Measurements from ENCODE around the gene COL6A2. TPM values are rescaled to one million over a fixed set of nuclear protein-coding genes. Genes with fewer than 3 reads are reported as not detected.

Gene COL6A2
- total and polyA plus RNA-seq, 10 of the 15 experiments (the other 5 are each of a cell fraction or from before 2014, with no cell fraction given), result 0.16 to 1.3 (median 0.34) TPM; not detected in 7

- DNase-seq (ENCODE audit: low read depth, low spot score) (no peak), FAIRE-seq (no peak), ATAC-seq (no peak)
- TF ChIP-seq RUNX3 (IDR thresholded peaks at IDR 0.05; ENCODE audit: low read length), result no peak
- no peak for TF ChIP-seq HDAC2 (IDR thresholded peaks at IDR 0.05)
- TF ChIP-seq WRNIP1 (IDR thresholded peaks at IDR 0.05; ENCODE audit: borderline replicate concordance, low read depth, low read length), result no peak
- TF ChIP-seq RCOR1 (conservative IDR thresholded peaks at IDR 0.05; ENCODE audit: low read depth, low read length), result no peak
- TF ChIP-seq POU2F2 (IDR thresholded peaks at IDR 0.05; ENCODE audit: borderline replicate concordance, low read depth, low read length), result no peak
- TF ChIP-seq HDAC6 (IDR thresholded peaks at IDR 0.05; ENCODE audit: unreplicated experiment), result no peak
- TF ChIP-seq ATF2 (IDR thresholded peaks at IDR 0.05; ENCODE audit: low read length), result no peak
- no peak for TF ChIP-seq SP1 (IDR thresholded peaks at IDR 0.05; ENCODE audit: low read depth, low read length)
- no peak for TF ChIP-seq RELA (IDR thresholded peaks at IDR 0.05; ENCODE audit: borderline replicate concordance, partially characterized antibody)
- TF ChIP-seq SUZ12 (IDR thresholded peaks at IDR 0.05; ENCODE audit: unreplicated experiment), result no peak
- TF ChIP-seq IRF5 (IDR thresholded peaks at IDR 0.05; ENCODE audit: borderline replicate concordance), result no peak
- TF ChIP-seq, protein P1, sequence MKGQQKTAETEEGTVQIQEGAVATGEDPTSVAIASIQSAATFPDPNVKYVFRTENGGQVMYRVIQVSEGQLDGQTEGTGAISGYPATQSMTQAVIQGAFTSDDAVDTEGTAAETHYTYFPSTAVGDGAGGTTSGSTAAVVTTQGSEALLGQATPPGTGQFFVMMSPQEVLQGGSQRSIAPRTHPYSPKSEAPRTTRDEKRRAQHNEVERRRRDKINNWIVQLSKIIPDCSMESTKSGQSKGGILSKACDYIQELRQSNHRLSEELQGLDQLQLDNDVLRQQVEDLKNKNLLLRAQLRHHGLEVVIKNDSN (IDR thresholded peaks at IDR 0.05; ENCODE audit: borderline replicate concordance, extremely low read length, insufficient read depth, low read depth, low read length), result no peak
- TF ChIP-seq, protein P2, sequence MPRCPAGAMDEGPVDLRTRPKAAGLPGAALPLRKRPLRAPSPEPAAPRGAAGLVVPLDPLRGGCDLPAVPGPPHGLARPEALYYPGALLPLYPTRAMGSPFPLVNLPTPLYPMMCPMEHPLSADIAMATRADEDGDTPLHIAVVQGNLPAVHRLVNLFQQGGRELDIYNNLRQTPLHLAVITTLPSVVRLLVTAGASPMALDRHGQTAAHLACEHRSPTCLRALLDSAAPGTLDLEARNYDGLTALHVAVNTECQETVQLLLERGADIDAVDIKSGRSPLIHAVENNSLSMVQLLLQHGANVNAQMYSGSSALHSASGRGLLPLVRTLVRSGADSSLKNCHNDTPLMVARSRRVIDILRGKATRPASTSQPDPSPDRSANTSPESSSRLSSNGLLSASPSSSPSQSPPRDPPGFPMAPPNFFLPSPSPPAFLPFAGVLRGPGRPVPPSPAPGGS (IDR thresholded peaks at IDR 0.05; ENCODE audit: borderline replicate concordance, insufficient read depth, low read depth, low read length, poor library complexity, severe bottlenecking), result no peak
- no peaks in the 10 kb centered on the region for H3K36me3 ChIP-seq (ENCODE audit: control insufficient read depth in 2 of 2, insufficient read depth in 2 of 2, low read length in 1 of 2)
- in situ Hi-C loops (cut with MboI) (no loop called here), intact Hi-C loops (cut with micrococcal nuclease; ENCODE audit: unreplicated experiment) (no loop called here)
- SMC1A ChIA-PET (ENCODE audit: uncharacterized antibody, unreplicated experiment), result no interaction called here
- CTCF ChIA-PET, result no interaction called here
- no TSS peak for BruUV-seq (replicated peaks)
- POLR2A ChIA-PET, result no interaction called here
- H3K27me3 ChIP-seq (replicated peaks in 1 of 2; ENCODE audit: control insufficient read depth in 2 of 2, insufficient read depth in 2 of 2, low read length in 1 of 2), result no peaks in the 10 kb centered on the region
- no peak overlapping the region for H3K27ac ChIP-seq (ENCODE audit: control insufficient read depth, insufficient read depth)
- H3K9ac ChIP-seq (ENCODE audit: control insufficient read depth, insufficient read depth, low read length), result no peak overlapping the region
- no peaks in the 10 kb centered on the region; the same call in 2 of the 3 replicates for H3K9me3 ChIP-seq (replicated peaks; ENCODE audit: control insufficient read depth, insufficient read depth, low read length)
- H2AFZ ChIP-seq (ENCODE audit: control insufficient read depth, low read depth, low read length), result no peak overlapping the region
- no peaks in the 10 kb centered on the region for H3K79me2 ChIP-seq (ENCODE audit: control insufficient read depth, insufficient read depth, low read length)
- 36% methylated on average over 23 of the region's 23 CpGs for WGBS (ENCODE audit: insufficient coverage, insufficient replicate concordance, low lambda C conversion rate, missing lambda C conversion rate)
- no peak overlapping the region for H3K4me3 ChIP-seq
- H3K4me2 ChIP-seq (ENCODE audit: control insufficient read depth, insufficient read depth), result no peak overlapping the region
- RAD21 ChIA-PET (ENCODE audit: unreplicated experiment), result no interaction called here
- H4K20me1 ChIP-seq (ENCODE audit: control insufficient read depth, insufficient read depth), result no peaks in the 10 kb centered on the region
- H3K4me1 ChIP-seq (ENCODE audit: control insufficient read depth, insufficient read depth, low read length), result no peaks in the 10 kb centered on the region
Measured at GRCh38 chr21:46078322-46078977, 19.5 kb upstream of the COL6A2 start.
